GM12872 (cell line): ENCODE data around the gene BBIP1.

Experiments used
- TF ChIP-seq, protein P1 (sequence below): IDR thresholded peaks from 3 replicates; pipeline ENCODE4 v1.5.1; 2011; ENCODE audit warnings: low read depth, mild to moderate bottlenecking, low read length, moderate library complexity; ENCODE audit not compliant: insufficient read depth

BBIP1 gene

DNA sequence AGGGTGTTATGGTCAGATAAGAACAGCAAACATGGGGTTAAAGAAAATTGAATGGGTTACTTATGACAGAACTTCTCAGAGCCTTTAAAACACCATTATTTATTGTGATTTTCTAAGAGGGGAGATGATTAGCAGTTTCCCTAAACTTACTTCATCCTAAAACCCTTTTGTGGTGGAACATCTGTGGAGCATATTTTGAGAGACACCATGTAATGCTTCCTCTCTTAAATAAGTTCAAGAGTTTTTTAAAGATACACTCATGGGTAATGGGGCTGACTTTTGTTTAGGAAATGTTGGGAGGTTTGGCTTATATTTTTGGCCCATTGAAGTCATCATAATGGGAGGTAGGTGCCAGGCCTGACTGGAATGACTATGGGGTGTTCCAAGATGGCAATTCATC, 55.6 kb downstream of the BBIP1 start:
- TF ChIP-seq, protein P1, sequence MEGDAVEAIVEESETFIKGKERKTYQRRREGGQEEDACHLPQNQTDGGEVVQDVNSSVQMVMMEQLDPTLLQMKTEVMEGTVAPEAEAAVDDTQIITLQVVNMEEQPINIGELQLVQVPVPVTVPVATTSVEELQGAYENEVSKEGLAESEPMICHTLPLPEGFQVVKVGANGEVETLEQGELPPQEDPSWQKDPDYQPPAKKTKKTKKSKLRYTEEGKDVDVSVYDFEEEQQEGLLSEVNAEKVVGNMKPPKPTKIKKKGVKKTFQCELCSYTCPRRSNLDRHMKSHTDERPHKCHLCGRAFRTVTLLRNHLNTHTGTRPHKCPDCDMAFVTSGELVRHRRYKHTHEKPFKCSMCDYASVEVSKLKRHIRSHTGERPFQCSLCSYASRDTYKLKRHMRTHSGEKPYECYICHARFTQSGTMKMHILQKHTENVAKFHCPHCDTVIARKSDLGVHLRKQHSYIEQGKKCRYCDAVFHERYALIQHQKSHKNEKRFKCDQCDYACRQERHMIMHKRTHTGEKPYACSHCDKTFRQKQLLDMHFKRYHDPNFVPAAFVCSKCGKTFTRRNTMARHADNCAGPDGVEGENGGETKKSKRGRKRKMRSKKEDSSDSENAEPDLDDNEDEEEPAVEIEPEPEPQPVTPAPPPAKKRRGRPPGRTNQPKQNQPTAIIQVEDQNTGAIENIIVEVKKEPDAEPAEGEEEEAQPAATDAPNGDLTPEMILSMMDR = no peak

DNA sequence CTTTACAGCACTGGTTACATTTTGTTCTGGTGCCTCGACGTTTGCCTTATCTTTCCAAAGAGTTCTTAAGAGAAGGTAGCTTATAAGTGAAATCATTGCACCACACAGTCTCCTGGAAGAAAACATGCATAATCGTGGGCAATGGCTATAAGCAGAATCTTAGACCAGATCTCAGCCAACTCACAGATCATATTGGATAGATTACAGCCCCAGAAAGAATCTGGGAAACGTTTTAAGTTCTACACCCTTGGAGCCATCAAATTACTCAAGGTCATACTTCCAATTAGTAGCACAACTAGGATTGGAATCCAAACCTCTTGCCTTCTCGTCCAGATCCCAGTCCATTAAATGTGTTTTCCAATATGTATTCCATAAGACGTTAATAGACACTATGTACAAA, 56.0 kb downstream of the BBIP1 start:
- TF ChIP-seq, protein P1 = no peak

DNA sequence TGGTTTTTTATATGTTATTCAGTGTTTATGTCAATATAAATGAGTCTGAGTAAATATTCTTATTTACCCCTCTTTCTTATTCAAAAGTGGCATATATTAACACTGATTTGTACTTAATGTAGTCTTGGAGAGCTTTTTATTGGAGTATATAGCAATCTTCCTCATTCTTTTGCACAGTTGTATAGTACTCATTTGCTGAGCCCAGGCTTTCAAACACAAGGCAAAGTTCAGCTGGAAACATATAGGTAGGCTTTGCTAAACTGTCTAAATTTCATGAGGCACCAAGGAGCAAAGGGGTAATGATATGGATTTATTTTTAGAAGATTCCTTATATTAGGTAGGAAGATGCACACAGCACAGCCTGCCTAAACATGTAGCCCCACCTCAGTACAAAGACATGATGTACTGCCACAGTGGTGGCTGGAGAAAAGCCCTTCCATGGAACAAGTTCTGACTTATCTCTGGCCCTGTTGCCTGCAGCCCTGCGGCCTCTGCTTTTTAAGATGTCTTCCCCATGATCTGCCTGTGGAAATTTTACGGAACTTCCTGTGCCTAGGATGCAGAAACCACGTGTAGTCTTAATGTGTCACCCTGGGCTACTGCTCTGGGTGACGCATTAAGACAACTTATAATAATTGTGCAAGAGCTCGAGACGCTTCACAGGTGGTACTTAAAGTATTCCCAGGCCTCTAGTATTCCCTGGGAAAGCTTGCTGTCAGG, 56.9 kb downstream of the BBIP1 start:
- TF ChIP-seq, protein P1 = no peak

DNA sequence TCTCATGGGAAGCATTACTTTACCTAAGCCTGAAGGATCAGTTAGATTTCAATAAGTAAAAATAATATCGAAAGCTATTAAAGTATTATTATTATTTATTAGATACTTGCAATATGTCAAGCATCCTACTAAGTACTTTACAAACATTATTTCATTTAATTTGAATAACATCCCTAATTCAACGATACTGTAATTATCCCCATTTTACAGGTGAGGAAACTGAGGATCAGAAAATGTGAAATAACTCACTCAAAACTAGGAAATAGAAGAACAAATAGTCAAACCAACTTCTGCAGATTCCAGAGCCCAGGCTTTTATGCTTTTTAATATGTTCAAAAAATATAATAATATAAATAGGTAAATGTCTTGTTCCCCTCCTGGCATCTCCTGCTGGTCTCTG, 57.5 kb downstream of the BBIP1 start:
- TF ChIP-seq, protein P1 = no peak

DNA sequence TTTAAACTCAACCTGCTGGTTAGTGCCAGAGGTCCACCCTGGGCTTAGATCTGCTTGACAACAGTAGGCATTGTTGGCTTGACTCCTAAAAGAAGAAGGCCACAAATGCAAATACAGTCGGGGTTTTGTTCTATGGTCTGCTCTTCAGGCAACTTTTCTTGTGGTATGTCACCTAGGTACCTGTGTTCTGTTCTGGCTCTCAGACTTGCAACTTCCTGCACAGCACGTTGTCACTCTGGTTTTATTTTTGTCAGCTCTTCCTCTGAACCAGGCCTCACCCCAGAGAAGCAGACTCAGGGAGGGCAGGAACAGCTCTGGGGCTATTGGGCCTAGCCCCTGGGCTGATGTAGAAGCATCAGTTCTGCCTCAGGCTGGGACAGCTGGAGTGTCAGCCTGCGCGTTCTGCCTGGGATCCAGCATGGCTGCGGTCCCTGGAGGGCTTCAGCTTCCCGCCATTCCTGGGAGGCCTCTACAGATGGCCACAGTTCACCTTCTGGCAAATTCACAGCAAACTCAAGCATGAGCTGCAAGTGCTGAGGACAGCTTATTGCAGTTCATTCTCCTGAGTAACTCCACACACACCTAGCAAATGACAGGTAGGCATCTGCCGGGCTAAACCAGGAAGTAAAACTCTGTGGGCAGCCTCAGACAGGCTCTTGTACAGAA, 58.3 kb downstream of the BBIP1 start:
- TF ChIP-seq, protein P1 = no peak

DNA sequence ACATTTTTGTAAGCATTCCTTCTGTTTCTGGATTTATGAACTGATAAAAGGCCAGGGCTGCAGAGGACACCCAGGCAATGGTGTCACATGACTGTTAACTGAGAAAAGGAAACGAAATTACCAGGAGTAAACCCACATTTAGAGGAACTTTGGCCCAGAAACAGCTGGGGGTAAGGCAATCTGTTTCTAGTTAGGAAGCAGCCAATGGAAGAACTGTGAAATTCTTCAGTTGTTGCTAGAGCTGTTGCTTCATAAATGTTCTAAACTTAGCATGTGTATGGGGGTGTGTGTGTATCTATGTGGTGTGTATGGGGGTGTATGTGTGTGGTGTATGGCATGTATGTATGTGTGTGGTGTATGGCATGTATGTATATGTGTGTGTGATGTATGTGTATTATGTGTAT, 59.0 kb downstream of the BBIP1 start:
- TF ChIP-seq, protein P1 = no peak

DNA sequence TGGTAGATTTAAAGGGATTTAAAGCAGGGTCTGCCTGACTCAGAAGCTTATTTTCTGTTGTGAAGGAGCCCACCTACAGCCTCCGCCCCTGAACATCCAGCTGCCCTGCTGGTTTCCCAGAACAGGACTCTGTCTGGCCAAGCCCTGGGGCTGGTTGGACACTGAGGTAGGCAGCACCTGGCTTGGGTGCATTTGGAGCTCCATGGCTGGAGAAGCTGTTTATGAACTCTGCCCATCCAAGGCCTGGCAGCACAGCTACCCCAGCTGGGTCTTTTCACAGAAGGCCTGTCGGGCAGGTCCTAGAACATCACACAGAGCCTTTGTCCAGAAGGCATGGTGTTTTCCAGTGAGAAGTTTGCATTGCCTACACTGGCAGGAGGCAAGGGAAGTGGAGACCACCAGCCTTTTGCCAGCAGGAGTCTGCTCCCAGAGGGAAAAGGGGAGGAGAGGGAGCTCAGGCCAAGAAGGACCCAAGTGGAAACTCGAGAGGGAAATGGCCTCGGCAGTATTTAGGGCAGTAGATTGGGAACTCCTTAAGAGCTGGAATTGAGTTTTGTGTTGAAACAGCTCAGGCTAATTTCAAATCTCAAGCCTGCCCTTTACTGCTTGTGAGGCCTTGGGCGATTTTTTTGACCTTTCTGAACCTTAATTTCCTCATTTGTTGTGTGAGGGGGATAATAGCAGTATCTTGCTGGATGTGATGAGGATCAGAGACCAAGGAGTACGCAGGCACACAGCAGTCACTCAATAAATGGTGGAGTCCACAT, 59.6 kb downstream of the BBIP1 start:
- TF ChIP-seq, protein P1 = no peak
